GM12878 (cell line): ENCODE data around the gene KRCC1. TPM values are rescaled to one million over a fixed set of nuclear protein-coding genes. Genes with fewer than 3 reads are reported as not detected.

Source experiments
- ATAC-seq: fragments of 200-7000 bp; cut with Tn5 transposase; 3 replicates; pipeline ENCODE4 v1.9.1; 2020; ENCODE audit warnings: mild to moderate bottlenecking, moderate library complexity
- BruUV-seq: library from RNA; stranded (reverse); fragments of 400-500 nt; replicated peaks from 2 replicates; lab custom pipeline; 2021; lab: Mats Ljungman, UMichigan
- CTCF ChIA-PET: fragments of 300-600 bp; sonication (Branson Sonifier 250); formaldehyde crosslinking; extraction: SDS; loops from one replicate; lab custom pipeline; 2021; ENCODE audit warnings: inconsistent platforms; lab: Yijun Ruan, JAX
- POLR2A ChIA-PET: fragments of 350-600 bp; formaldehyde crosslinking; extraction: SDS; loops from one replicate; lab custom pipeline; 2021; ENCODE audit warnings: inconsistent platforms; lab: Charles Lee
- RAD21 ChIA-PET: fragments of 300-600 bp; sonication (Branson Sonifier 250); formaldehyde crosslinking; loops from one replicate; lab custom pipeline; 2023; ENCODE audit warnings: antibody characterized with exemption; ENCODE audit not compliant: unreplicated experiment; lab: Charles Lee
- SMC1A ChIA-PET: fragments of 300-600 bp; sonication (Branson Sonifier 250); formaldehyde crosslinking; loops from one replicate; lab custom pipeline; 2023; ENCODE audit not compliant: unreplicated experiment, uncharacterized antibody; lab: Charles Lee
- DNase-seq: peaks from one replicate; pipeline ENCODE4 v3.0.0-alpha.2; 2011; ENCODE audit warnings: low read depth, low spot score
- FAIRE-seq: peaks from 3 replicates; lab custom pipeline; 2011; peaks lifted over from hg19 to GRCh38; lab: Jason Lieb, UNC
- H2AFZ ChIP-seq: 2 replicates; pipeline ENCODE4 v1.6.0; 2011; ENCODE audit warnings: low read depth, low read length, control low read depth; ENCODE audit not compliant: control insufficient read depth
- H3K27ac ChIP-seq: 2 replicates; pipeline ENCODE4 v1.5.1; 2011; ENCODE audit warnings: control low read depth; ENCODE audit not compliant: control insufficient read depth, insufficient read depth
- H3K27me3 ChIP-seq, 2 experiments: replicated peaks in 1 of 2; 2 replicates each; pipeline versions ENCODE4 v1.6.0 to v1.6.1; 2011; ENCODE audit warnings: low read length in 1 of 2; ENCODE audit not compliant: control insufficient read depth in 2 of 2, insufficient read depth in 2 of 2
- H3K36me3 ChIP-seq, 2 experiments: 2 replicates each; pipeline ENCODE4 v1.5.1; 2011; ENCODE audit warnings: low read length in 1 of 2; ENCODE audit not compliant: control insufficient read depth in 2 of 2, insufficient read depth in 2 of 2
- H3K4me1 ChIP-seq: 2 replicates; pipeline ENCODE4 v1.6.1; 2011; ENCODE audit warnings: mild to moderate bottlenecking, low read length, moderate library complexity, mixed read lengths; ENCODE audit not compliant: control insufficient read depth, insufficient read depth
- H3K4me2 ChIP-seq: 2 replicates; pipeline ENCODE4 v1.6.0; 2011; ENCODE audit warnings: control low read depth; ENCODE audit not compliant: control insufficient read depth, insufficient read depth
- H3K4me3 ChIP-seq: fragments of 200-600 bp; sonication (generic); 2 replicates; pipeline ENCODE4 v1.5.1; 2016
- H3K79me2 ChIP-seq: 2 replicates; pipeline ENCODE4 v1.6.0; 2011; ENCODE audit warnings: low read length; ENCODE audit not compliant: control insufficient read depth, insufficient read depth
- H3K9ac ChIP-seq: 2 replicates; pipeline ENCODE4 v1.8.0; 2011; ENCODE audit warnings: low read length, control low read depth, mixed read lengths; ENCODE audit not compliant: control insufficient read depth, insufficient read depth
- H3K9me3 ChIP-seq: replicated peaks from 3 replicates; pipeline ENCODE4 v1.5.1; 2011; ENCODE audit warnings: mild to moderate bottlenecking, low read length; ENCODE audit not compliant: control insufficient read depth, insufficient read depth
- H4K20me1 ChIP-seq: 2 replicates; pipeline ENCODE4 v1.6.0; 2011; ENCODE audit not compliant: control insufficient read depth, insufficient read depth
- ATF2 ChIP-seq: IDR thresholded peaks from 2 replicates; pipeline ENCODE4 v1.6.1; 2012; ENCODE audit warnings: low read length, inconsistent platforms
- ETV6 ChIP-seq, 2 experiments: fragments of 450-650 bp in 1 of 2; IDR thresholded peaks in 1 of 2; conservative IDR thresholded peaks in 1 of 2; 2 replicates each; pipeline ENCODE4 v1.6.1; 2014; ENCODE audit warnings: antibody characterized with exemption in 1 of 2, borderline replicate concordance in 1 of 2, low read depth in 1 of 2, mild to moderate bottlenecking in 1 of 2, moderate library complexity in 1 of 2
- NR2C2 ChIP-seq: IDR thresholded peaks from 2 replicates; pipeline ENCODE4 v1.6.1; 2011; ENCODE audit warnings: borderline replicate concordance, low read depth; ENCODE audit not compliant: control insufficient read depth, insufficient read length
- SPI1 ChIP-seq: IDR thresholded peaks from 2 replicates; pipeline ENCODE4 v1.6.1; 2011; ENCODE audit warnings: low read depth, mild to moderate bottlenecking, low read length, moderate library complexity, borderline replicate concordance; ENCODE audit not compliant: insufficient read depth
- WGBS: methylation state at CpG from one replicate; pipeline ENCODE4 v1.1.6; 2016; ENCODE audit warnings: low lambda C conversion rate; ENCODE audit not compliant: insufficient replicate concordance, insufficient coverage; ENCODE audit errors: missing lambda C conversion rate; 5-methylcytosine and 5-hydroxymethylcytosine counted together
- in situ Hi-C: fragments of 300-500 bp; cut with MboI; formaldehyde crosslinking; loops from 9 replicates; pipeline ENCODE4 v1.14.3; 2018; ENCODE audit warnings: mixed read lengths
- intact Hi-C: fragments of 100-400 bp; cut with micrococcal nuclease; formaldehyde crosslinking; loops from one replicate; pipeline ENCODE4 v1.14.2; 2022; ENCODE audit not compliant: unreplicated experiment
- polyA plus RNA-seq, 11 experiments: library from polyadenylated mRNA; depleted of rRNA in 4 of 11; unstranded in 6 of 11; stranded (reverse) in 5 of 11; fragments of >200 nt; fragmentation: Nextera tagmentation in 4 of 11; fragmentation: Illumina TruSeq in 1 of 11; extraction: Ambion mirVana in 4 of 11; extraction: Trizol in 1 of 11; gene quantifications; 1 replicate in 1 of 11; 2 replicates in 10 of 11; pipeline versions ENCODE4 v1.2.1 to v1.2.3, GENCODE V29; 2011 to 2016; ENCODE audit warnings: inconsistent platforms in 2 of 11, missing spikeins in 2 of 11, low read depth in 1 of 11
- total RNA-seq, 4 experiments: library from RNA; depleted of rRNA in 3 of 4; stranded (reverse); fragments of >200 nt in 3 of 4; fragmentation: Illumina TruSeq in 1 of 4; extraction: Trizol in 1 of 4; gene quantifications; 2 replicates each; pipeline versions ENCODE4 v1.2.1 to v1.2.3, GENCODE V29; 2013 to 2021

KRCC1 gene
- total and polyA plus RNA-seq, 10 of the 15 experiments (the other 5 are each of a cell fraction or from before 2014, with no cell fraction given): 3.8 to 27.2 (median 12.5) TPM

DNA sequence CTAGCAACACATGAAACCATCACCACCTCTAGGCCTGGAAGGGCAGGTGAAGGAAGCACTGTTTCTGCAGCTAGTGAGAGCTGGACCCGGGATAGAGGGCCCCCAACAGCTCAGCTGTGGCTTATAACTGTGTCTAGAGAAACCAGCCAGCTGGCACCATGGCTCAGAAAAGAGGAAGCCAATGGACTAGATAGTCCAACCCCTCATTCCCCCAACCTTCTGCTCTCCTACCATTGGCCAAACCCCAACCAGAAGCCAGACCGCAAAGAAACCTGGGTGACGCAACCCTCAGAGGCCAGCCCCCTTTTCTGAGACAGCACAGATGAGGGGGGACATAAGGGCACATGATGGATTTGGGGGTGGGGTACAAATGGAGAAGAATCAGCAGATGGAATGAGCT is 36.4 kb upstream of the KRCC1 start:
- Histone ChIP-seq H3K36me3 (no peaks in the 10 kb centered on the region), H3K9me3 (no peaks in the 10 kb centered on the region), H4K20me1 (no peaks in the 10 kb centered on the region), H3K4me2 (no peak overlapping the region), H3K4me1 (no peaks in the 10 kb centered on the region), H3K27ac (no peak overlapping the region)
- RAD21 ChIA-PET: no interaction called here
- DNase-seq (no peak), ATAC-seq (no peak)
- intact Hi-C loops: loop anchor here (10.0 kb wide), 1 partner anchor 57 kb away; no protein-coding TSS in a partner anchor
- SMC1A ChIA-PET: no interaction called here
- CTCF ChIA-PET: interaction anchor here (1.3 kb wide), 1 partner anchor 31 kb away, joined by 3 read pairs; no protein-coding TSS in a partner anchor
- no TSS peak for BruUV-seq
- no peak for TF ChIP-seq ATF2
- no peak for TF ChIP-seq ETV6 (conservative IDR thresholded peaks at IDR 0.05 in 1 of 2, IDR thresholded peaks at IDR 0.05 in 1 of 2; ENCODE audit: borderline replicate concordance in 1 of 2, low read depth in 1 of 2)
- TF ChIP-seq NR2C2: no peak
- TF ChIP-seq SPI1: 0 out of 2 replicates have a peak, but pooled peaks have one; percentile 5
- TF ChIP-seq, all 136 proteins: peak for 1
- Histone ChIP-seq H3K9ac (no peak overlapping the region), H3K27me3 (peaks cover 2 to 3% of the 10 kb centered on the region in 2 experiments; a peak in 2 of 4 replicates), H2AFZ (no peak overlapping the region), H3K4me3 (no peak overlapping the region), H3K79me2 (no peaks in the 10 kb centered on the region)
- POLR2A ChIA-PET: no interaction called here
- FAIRE-seq: no peak
- WGBS: 41% methylated on average over 3 of the region's 3 CpGs
- in situ Hi-C loops: no loop called here
